H9 (cell line): ENCODE data around the gene SRBD1. TPM values are rescaled to one million over a fixed set of nuclear protein-coding genes. Genes with fewer than 3 reads are reported as not detected.

Experiments
- DNase-seq: peaks from one replicate; pipeline ENCODE4 v3.0.0-alpha.2; 2017
- H2AFZ ChIP-seq: one replicate; pipeline ENCODE4 v1.6.1; 2013; ENCODE audit warnings: mild to moderate bottlenecking, low read length, control low read depth, moderate library complexity
- H2AK5ac ChIP-seq: 2 replicates; pipeline ENCODE4 v1.6.1; 2013; ENCODE audit warnings: low read length, control low read depth, mixed read lengths; ENCODE audit not compliant: insufficient read length
- H2BK120ac ChIP-seq: one replicate; pipeline ENCODE4 v1.6.1; 2013; ENCODE audit warnings: low read depth, mild to moderate bottlenecking, low read length, control low read depth, inconsistent platforms; ENCODE audit not compliant: poor library complexity, severe bottlenecking
- H2BK12ac ChIP-seq: 2 replicates; pipeline ENCODE4 v1.6.1; 2013; ENCODE audit warnings: low read length, control low read depth, mixed read lengths, low read depth; ENCODE audit not compliant: insufficient read length
- H2BK15ac ChIP-seq: 2 replicates; pipeline ENCODE4 v1.6.1; 2013; ENCODE audit warnings: low read depth, low read length, control low read depth
- H2BK20ac ChIP-seq: one replicate; pipeline ENCODE4 v1.6.1; 2013; ENCODE audit warnings: low read depth, mild to moderate bottlenecking, low read length, control low read depth, inconsistent platforms; ENCODE audit not compliant: poor library complexity, severe bottlenecking
- H2BK5ac ChIP-seq: 2 replicates; pipeline ENCODE4 v1.6.1; 2013; ENCODE audit warnings: low read length, control low read depth, mixed read lengths; ENCODE audit not compliant: insufficient read length
- H3K14ac ChIP-seq: 2 replicates; pipeline ENCODE4 v1.6.1; 2013; ENCODE audit warnings: low read length, control low read depth; ENCODE audit not compliant: insufficient read depth
- H3K18ac ChIP-seq: 2 replicates; pipeline ENCODE4 v1.6.1; 2013; ENCODE audit warnings: low read depth, mild to moderate bottlenecking, mixed read lengths, low read length, control low read depth; ENCODE audit not compliant: insufficient read length
- H3K23ac ChIP-seq: 2 replicates; pipeline ENCODE4 v1.6.1; 2013; ENCODE audit warnings: low read length, control low read depth, mixed read lengths, low read depth; ENCODE audit not compliant: insufficient read length
- H3K23me2 ChIP-seq: 2 replicates; pipeline ENCODE4 v1.6.1; 2013; ENCODE audit warnings: low read depth, mild to moderate bottlenecking, mixed read lengths, low read length, control low read depth; ENCODE audit not compliant: insufficient read length, poor library complexity, severe bottlenecking
- H3K27ac ChIP-seq: 2 replicates; pipeline ENCODE4 v1.5.1; 2013; ENCODE audit warnings: low read length, control low read depth, mixed read lengths, low read depth; ENCODE audit not compliant: insufficient read length
- H3K27me3 ChIP-seq: 2 replicates; pipeline ENCODE4 v1.6.1; 2013; ENCODE audit warnings: low read length, control low read depth, inconsistent platforms; ENCODE audit not compliant: insufficient read depth
- H3K4ac ChIP-seq: 2 replicates; pipeline ENCODE4 v1.6.1; 2013; ENCODE audit warnings: low read depth, mild to moderate bottlenecking, control low read depth, inconsistent platforms, low read length, moderate library complexity
- H3K4me1 ChIP-seq: 2 replicates; pipeline ENCODE4 v1.6.1; 2013; ENCODE audit warnings: low read length, control low read depth, inconsistent platforms; ENCODE audit not compliant: insufficient read depth
- H3K4me2 ChIP-seq: 2 replicates; pipeline ENCODE4 v1.6.1; 2013; ENCODE audit warnings: low read length, control low read depth, mixed read lengths; ENCODE audit not compliant: insufficient read length, insufficient read depth
- H3K56ac ChIP-seq: 2 replicates; pipeline ENCODE4 v1.6.1; 2013; ENCODE audit warnings: low read depth, mild to moderate bottlenecking, mixed read lengths, low read length, control low read depth; ENCODE audit not compliant: insufficient read length
- H3K79me1 ChIP-seq: 2 replicates; pipeline ENCODE4 v1.6.1; 2013; ENCODE audit warnings: low read depth, mild to moderate bottlenecking, moderate library complexity, low read length, control low read depth, inconsistent platforms; ENCODE audit not compliant: insufficient read depth, poor library complexity, severe bottlenecking
- H3K79me2 ChIP-seq: 2 replicates; pipeline ENCODE4 v1.6.1; 2013; ENCODE audit warnings: low read length, control low read depth, inconsistent platforms; ENCODE audit not compliant: insufficient read depth
- H3K9ac ChIP-seq: 2 replicates; pipeline ENCODE4 v1.6.1; 2013; ENCODE audit warnings: low read length, control low read depth, mixed read lengths; ENCODE audit not compliant: insufficient read length; ENCODE audit errors: extremely low read depth
- H3K9me3 ChIP-seq: one replicate; pipeline ENCODE4 v1.6.1; 2013; ENCODE audit warnings: low read depth, low read length, inconsistent platforms; ENCODE audit not compliant: control insufficient read depth
- H3T11ph ChIP-seq: one replicate; pipeline ENCODE4 v1.6.1; 2013; ENCODE audit warnings: mild to moderate bottlenecking, low read length, control low read depth, inconsistent platforms
- H4K20me1 ChIP-seq: one replicate; pipeline ENCODE4 v1.6.1; 2013; ENCODE audit not compliant: control insufficient read depth, insufficient read length, insufficient read depth
- H4K5ac ChIP-seq: 2 replicates; pipeline ENCODE4 v1.6.1; 2013; ENCODE audit warnings: low read depth, mild to moderate bottlenecking, mixed read lengths, low read length, control low read depth; ENCODE audit not compliant: insufficient read length
- H4K8ac ChIP-seq: replicated peaks from 2 replicates; pipeline ENCODE4 v1.6.1; 2013; ENCODE audit warnings: low read length, control low read depth, mixed read lengths, low read depth; ENCODE audit not compliant: insufficient read length
- H4K91ac ChIP-seq: 2 replicates; pipeline ENCODE4 v1.6.1; 2013; ENCODE audit warnings: low read depth, mild to moderate bottlenecking, moderate library complexity, mixed read lengths, low read length, control low read depth; ENCODE audit not compliant: insufficient read length
- H3K27ac Mint-ChIP-seq, 3 experiments: 2 replicates in 2 of 3; 3 replicates in 1 of 3; pipeline ENCODE4 v1.8.0; 2020 to 2021; ENCODE audit warnings: mixed read lengths in 3 of 3, mild to moderate bottlenecking in 1 of 3, moderate library complexity in 1 of 3
- H3K27me3 Mint-ChIP-seq: 2 replicates; pipeline ENCODE4 v1.8.0; 2021; ENCODE audit warnings: low read depth, mild to moderate bottlenecking, moderate library complexity, mixed read lengths
- H3K36me3 Mint-ChIP-seq, 3 experiments: 2 replicates in 2 of 3; 3 replicates in 1 of 3; pipeline ENCODE4 v1.8.0; 2020 to 2021; ENCODE audit warnings: low read depth in 3 of 3, mixed read lengths in 3 of 3; ENCODE audit not compliant: insufficient read depth in 1 of 3
- H3K4me1 Mint-ChIP-seq, 2 experiments: 2 replicates each; pipeline ENCODE4 v1.8.0; 2020; ENCODE audit warnings: mixed read lengths in 2 of 2
- H3K4me3 Mint-ChIP-seq, 2 experiments: 2 replicates in 1 of 2; 3 replicates in 1 of 2; pipeline ENCODE4 v1.8.0; 2020 to 2021; ENCODE audit warnings: mild to moderate bottlenecking in 2 of 2, mixed read lengths in 2 of 2, moderate library complexity in 1 of 2
- H3K9me3 Mint-ChIP-seq, 2 experiments: 2 replicates in 1 of 2; 3 replicates in 1 of 2; pipeline ENCODE4 v1.8.0; 2020; ENCODE audit warnings: mild to moderate bottlenecking in 2 of 2, mixed read lengths in 2 of 2, moderate library complexity in 1 of 2
- WGBS: extraction: QIAGEN DNeasy Blood & Tissue Kit; methylation state at CpG from one replicate; pipeline ENCODE4 v1.1.7; 2013; ENCODE audit warnings: missing lambda C conversion rate, low lambda C conversion rate, mixed read lengths; ENCODE audit not compliant: insufficient read length; ENCODE audit errors: extremely low coverage; 5-methylcytosine and 5-hydroxymethylcytosine counted together
- total RNA-seq: library from RNA; stranded (reverse); gene quantifications from 2 replicates; pipeline ENCODE4 v1.2.1, GENCODE V29; 2021
- TF ChIP-seq, protein P1 (sequence below): fragments of 200-600 bp; sonication (generic); conservative IDR thresholded peaks from 3 replicates; pipeline ENCODE4 v1.8.0; 2021; ENCODE audit warnings: antibody characterized with exemption, mild to moderate bottlenecking

The SRBD1 gene
- total RNA-seq, 1 experiment from 2014 or later, result 18.3 TPM

- no peak overlapping the region for H3K18ac ChIP-seq
- H2BK15ac ChIP-seq, result no peak overlapping the region
- H2AK5ac ChIP-seq, result no peak overlapping the region
- no peak overlapping the region for H2BK12ac ChIP-seq
- H4K8ac ChIP-seq, result no peak overlapping the region
- H3K4me3 Mint-ChIP-seq, result no peak overlapping the region
- H3K79me1 ChIP-seq, result no peaks in the 10 kb centered on the region
- H3K27me3 ChIP-seq, result no peaks in the 10 kb centered on the region
- H3T11ph ChIP-seq, result no peak overlapping the region
- no peak overlapping the region for H3K4ac ChIP-seq
- no peaks in the 10 kb centered on the region; the same call in 1 of the 2 replicates for H3K4me1 ChIP-seq
- H3K14ac ChIP-seq, result no peak overlapping the region
- H3K56ac ChIP-seq, result no peak overlapping the region
- H4K20me1 ChIP-seq, result no peaks in the 10 kb centered on the region
- no peak overlapping the region for H3K4me2 ChIP-seq
- no peaks in the 10 kb centered on the region for H3K9me3 ChIP-seq
- H3K27ac Mint-ChIP-seq, result no peak overlapping the region
- H3K4me1 Mint-ChIP-seq, result 0 out of 4 replicates have a peak, but pooled peaks cover 0 to 3% of the 10 kb centered on the region in 2 experiments
- H3K27me3 Mint-ChIP-seq, result no peaks in the 10 kb centered on the region
- H4K5ac ChIP-seq, result no peak overlapping the region
- WGBS, result no CpG with 5 or more reads among the region's 1 CpG
- H2BK5ac ChIP-seq, result no peak overlapping the region
- TF ChIP-seq, protein P1, sequence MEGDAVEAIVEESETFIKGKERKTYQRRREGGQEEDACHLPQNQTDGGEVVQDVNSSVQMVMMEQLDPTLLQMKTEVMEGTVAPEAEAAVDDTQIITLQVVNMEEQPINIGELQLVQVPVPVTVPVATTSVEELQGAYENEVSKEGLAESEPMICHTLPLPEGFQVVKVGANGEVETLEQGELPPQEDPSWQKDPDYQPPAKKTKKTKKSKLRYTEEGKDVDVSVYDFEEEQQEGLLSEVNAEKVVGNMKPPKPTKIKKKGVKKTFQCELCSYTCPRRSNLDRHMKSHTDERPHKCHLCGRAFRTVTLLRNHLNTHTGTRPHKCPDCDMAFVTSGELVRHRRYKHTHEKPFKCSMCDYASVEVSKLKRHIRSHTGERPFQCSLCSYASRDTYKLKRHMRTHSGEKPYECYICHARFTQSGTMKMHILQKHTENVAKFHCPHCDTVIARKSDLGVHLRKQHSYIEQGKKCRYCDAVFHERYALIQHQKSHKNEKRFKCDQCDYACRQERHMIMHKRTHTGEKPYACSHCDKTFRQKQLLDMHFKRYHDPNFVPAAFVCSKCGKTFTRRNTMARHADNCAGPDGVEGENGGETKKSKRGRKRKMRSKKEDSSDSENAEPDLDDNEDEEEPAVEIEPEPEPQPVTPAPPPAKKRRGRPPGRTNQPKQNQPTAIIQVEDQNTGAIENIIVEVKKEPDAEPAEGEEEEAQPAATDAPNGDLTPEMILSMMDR, result no peak
- H3K27ac ChIP-seq, result no peak overlapping the region
- no peak overlapping the region for H3K9ac ChIP-seq
- no peak overlapping the region for H2BK20ac ChIP-seq
- no peak overlapping the region for H2BK120ac ChIP-seq
- H4K91ac ChIP-seq, result no peak overlapping the region
- H3K23ac ChIP-seq, result no peak overlapping the region
- H3K23me2 ChIP-seq, result no peaks in the 10 kb centered on the region
- H3K9me3 Mint-ChIP-seq, result no peaks in the 10 kb centered on the region; a peak in 1 of 5 replicates
- no peak for DNase-seq
- no peaks in the 10 kb centered on the region for H3K79me2 ChIP-seq
- peaks cover 0 to under 1% (median 0%) of the 10 kb centered on the region in 3 experiments; a peak in 3 of 7 replicates for H3K36me3 Mint-ChIP-seq
- no peak overlapping the region for H2AFZ ChIP-seq
Observed at GRCh38 chr2:45443012-45443411, 168.1 kb downstream of the SRBD1 start.
